GM12864 (cell line): Measurements from ENCODE around the gene ITGB4.
"Not testable (repeated sequence)": the region's sequence is repeated elsewhere in the genome, so short reads cannot be mapped to it uniquely, and the experiment has no call there.

Experiments used
- DNase-seq: peaks from one replicate; pipeline ENCODE4 v3.0.0-alpha.2; 2011; ENCODE audit warnings: low read depth
- H3K4me3 ChIP-seq: 2 replicates; pipeline ENCODE4 v1.5.1; 2011; ENCODE audit warnings: mild to moderate bottlenecking, low read depth, low read length, control low read depth
- TF ChIP-seq, protein P1 (sequence below): IDR thresholded peaks from 2 replicates; pipeline ENCODE4 v1.5.1; 2011; ENCODE audit warnings: low read depth, mild to moderate bottlenecking, moderate library complexity, low read length, control low read depth, inconsistent platforms; ENCODE audit errors: missing control alignments

Gene ITGB4

GRCh38 chr17:75776386-75777295, 55.4 kb downstream of the ITGB4 start:
- no peak for DNase-seq
- TF ChIP-seq, protein P1, sequence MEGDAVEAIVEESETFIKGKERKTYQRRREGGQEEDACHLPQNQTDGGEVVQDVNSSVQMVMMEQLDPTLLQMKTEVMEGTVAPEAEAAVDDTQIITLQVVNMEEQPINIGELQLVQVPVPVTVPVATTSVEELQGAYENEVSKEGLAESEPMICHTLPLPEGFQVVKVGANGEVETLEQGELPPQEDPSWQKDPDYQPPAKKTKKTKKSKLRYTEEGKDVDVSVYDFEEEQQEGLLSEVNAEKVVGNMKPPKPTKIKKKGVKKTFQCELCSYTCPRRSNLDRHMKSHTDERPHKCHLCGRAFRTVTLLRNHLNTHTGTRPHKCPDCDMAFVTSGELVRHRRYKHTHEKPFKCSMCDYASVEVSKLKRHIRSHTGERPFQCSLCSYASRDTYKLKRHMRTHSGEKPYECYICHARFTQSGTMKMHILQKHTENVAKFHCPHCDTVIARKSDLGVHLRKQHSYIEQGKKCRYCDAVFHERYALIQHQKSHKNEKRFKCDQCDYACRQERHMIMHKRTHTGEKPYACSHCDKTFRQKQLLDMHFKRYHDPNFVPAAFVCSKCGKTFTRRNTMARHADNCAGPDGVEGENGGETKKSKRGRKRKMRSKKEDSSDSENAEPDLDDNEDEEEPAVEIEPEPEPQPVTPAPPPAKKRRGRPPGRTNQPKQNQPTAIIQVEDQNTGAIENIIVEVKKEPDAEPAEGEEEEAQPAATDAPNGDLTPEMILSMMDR = no peak
- H3K4me3 ChIP-seq = no peak overlapping the region; the same call in 1 of the 2 replicates

GRCh38 chr17:75777296-75777922, 56.1 kb downstream of the ITGB4 start:
- no peak for DNase-seq
- peak overlapping the region; percentile 82 for H3K4me3 ChIP-seq
- TF ChIP-seq, protein P1 = no peak

GRCh38 chr17:75778066-75778860, 57.0 kb downstream of the ITGB4 start:
- not testable (repeated sequence) for DNase-seq

DNA sequence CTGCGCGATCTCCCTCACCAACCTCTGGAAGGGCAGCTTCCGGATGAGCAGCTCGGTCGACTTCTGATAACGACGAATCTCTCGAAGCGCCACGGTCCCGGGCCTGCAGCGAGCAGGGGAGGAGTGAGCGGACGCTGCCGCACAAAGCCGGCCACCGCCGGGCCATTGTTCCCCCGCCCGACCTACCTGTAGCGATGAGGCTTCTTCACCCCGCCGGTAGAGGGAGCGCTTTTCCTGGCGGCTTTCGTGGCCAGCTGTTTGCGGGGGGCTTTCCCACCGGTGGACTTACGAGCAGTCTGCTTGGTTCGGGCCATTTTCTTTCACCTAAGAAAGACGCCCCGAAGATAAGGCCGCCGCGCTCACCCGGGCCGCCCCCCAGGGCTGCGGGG, 57.6 kb downstream of the ITGB4 start:
- DNase-seq = no peak
- H3K4me3 ChIP-seq = peak overlapping the region; percentile 82
- TF ChIP-seq, protein P1 = peak; percentile 77

More at GRCh38 chr17:75778066-75778860, 57.0 kb downstream of the ITGB4 start:
- H3K4me3 ChIP-seq = peak overlapping the region; percentile 82

DNA sequence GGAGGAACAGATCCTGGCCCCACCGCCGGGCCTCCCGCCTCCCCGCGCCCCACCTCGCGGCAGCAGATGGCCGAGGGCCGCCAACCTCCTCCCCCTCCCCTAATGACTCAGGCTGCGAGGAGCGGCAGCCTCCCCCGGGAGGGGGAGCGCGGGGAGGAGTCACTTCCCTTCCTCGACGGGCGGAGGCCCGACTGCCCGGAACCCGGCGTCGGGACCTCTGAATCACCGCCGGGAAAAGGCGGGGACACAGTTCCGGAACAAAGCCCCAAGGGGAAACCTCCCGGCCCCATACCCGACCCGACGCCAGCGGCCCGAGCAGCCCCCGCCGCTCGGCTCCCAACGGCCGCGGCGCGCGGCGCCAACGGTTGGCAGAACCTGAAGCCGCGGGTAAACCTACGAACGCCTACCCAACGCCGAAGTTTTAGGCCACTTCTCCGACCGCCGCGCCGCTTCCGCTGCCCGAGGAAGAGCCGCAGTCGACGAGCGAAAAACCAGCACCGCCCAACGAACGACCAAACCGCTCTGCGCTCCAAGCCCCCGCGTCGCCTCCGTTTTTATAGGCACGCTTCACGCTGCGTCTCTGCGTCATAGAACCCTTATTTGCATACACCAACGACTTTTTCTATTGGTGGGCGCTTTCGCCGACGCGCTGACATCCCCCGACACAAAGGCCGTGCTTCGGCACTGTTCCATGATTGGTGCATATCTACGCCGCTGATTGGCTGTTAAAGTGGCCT, 58.2 kb downstream of the ITGB4 start:
- TF ChIP-seq, protein P1 = no peak
- DNase-seq = peak; percentile 100
- H3K4me3 ChIP-seq = peak overlapping the region; percentile 82

- no peak for DNase-seq
- TF ChIP-seq, protein P1 = no peak
- H3K4me3 ChIP-seq = no peak overlapping the region
These were observed 59.0 kb downstream of the ITGB4 start for GRCh38 chr17:75779987-75780889.
